ENCODE measurements around the gene RPTOR.
"Not testable (repeated sequence)": the region's sequence is repeated elsewhere in the genome, so short reads cannot be mapped to it uniquely, and the experiment has no call there.

Gene RPTOR

DNA sequence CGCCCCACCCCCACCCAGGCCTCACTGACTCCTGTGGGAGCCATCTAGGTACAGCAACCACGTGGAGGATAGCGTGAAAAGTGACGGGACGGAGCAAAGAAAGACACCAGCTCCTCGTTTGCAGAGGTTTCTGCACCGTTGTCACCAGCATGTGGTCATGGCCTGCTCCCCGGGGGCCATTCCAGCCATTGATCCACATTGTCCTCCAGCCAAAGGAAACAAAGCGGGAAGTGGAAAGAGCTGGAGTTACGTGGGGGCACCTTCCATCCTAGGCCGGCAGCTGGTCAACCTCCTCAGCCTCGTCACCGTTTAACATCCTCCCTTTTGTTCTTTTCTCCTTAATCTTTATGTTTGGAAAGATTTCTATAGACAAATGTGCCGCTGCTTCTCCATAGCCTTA lies 153.7 kb downstream of the RPTOR start:
- H3K4me1 ChIP-seq (ENCODE audit: insufficient read depth, low read length), result peaks cover 24% of the 10 kb centered on the region
- TF ChIP-seq EZH2 (IDR thresholded peaks at IDR 0.05; ENCODE audit: borderline replicate concordance, low read depth, low read length, severe bottlenecking) (no peak), CTCF (IDR thresholded peaks at IDR 0.05; ENCODE audit: borderline replicate concordance, extremely low read depth, low read length, poor library complexity, severe bottlenecking) (no peak)
- peaks cover 98% of the 10 kb centered on the region for H3K79me2 ChIP-seq (ENCODE audit: insufficient read depth, low read length)
- peaks cover 28% of the 10 kb centered on the region; the same call in 1 of the 2 replicates for H4K20me1 ChIP-seq (ENCODE audit: insufficient read depth, low read length)
- no peak overlapping the region for H3K4me3 ChIP-seq (ENCODE audit: low read depth in 1 of 2, low read length in 2 of 2)
- H3K4me2 ChIP-seq (ENCODE audit: insufficient read depth, low read length), result no peak overlapping the region
- H3K36me3 ChIP-seq (ENCODE audit: insufficient read depth, low read length), result no peaks in the 10 kb centered on the region
- DNase-seq, result no peak
- no peak overlapping the region for H3K9ac ChIP-seq (ENCODE audit: low read depth, low read length)
- H2AFZ ChIP-seq (ENCODE audit: low read depth, low read length), result no peak overlapping the region
- no peaks in the 10 kb centered on the region for H3K27me3 ChIP-seq (ENCODE audit: insufficient read depth, low read length, poor library complexity)
- H3K27ac ChIP-seq (ENCODE audit: low read length), result no peak overlapping the region
- no peak for ATAC-seq (ENCODE audit: insufficient read depth, low read depth)
- H3K9me3 ChIP-seq (ENCODE audit: insufficient read depth, low read length, severe bottlenecking), result no peaks in the 10 kb centered on the region

GRCh38 chr17:80699205-80699604 lies 154.6 kb downstream of the RPTOR start:
- not testable (repeated sequence) for H3K9ac ChIP-seq (ENCODE audit: low read depth, low read length); H3K36me3 ChIP-seq (ENCODE audit: insufficient read depth, low read length); DNase-seq; H3K27me3 ChIP-seq (ENCODE audit: insufficient read depth, low read length, poor library complexity); ATAC-seq (ENCODE audit: insufficient read depth, low read depth); H3K4me3 ChIP-seq (ENCODE audit: low read depth in 1 of 2, low read length in 2 of 2); H3K27ac ChIP-seq (ENCODE audit: low read length); H3K4me2 ChIP-seq (ENCODE audit: insufficient read depth, low read length); H3K9me3 ChIP-seq (ENCODE audit: insufficient read depth, low read length, severe bottlenecking); H2AFZ ChIP-seq (ENCODE audit: low read depth, low read length)
- Histone ChIP-seq H3K79me2 (ENCODE audit: insufficient read depth, low read length) (peaks cover 98% of the 10 kb centered on the region), H4K20me1 (ENCODE audit: insufficient read depth, low read length) (peaks cover 24% of the 10 kb centered on the region; the same call in 1 of the 2 replicates), H3K4me1 (ENCODE audit: insufficient read depth, low read length) (peaks cover 33% of the 10 kb centered on the region)

DNA sequence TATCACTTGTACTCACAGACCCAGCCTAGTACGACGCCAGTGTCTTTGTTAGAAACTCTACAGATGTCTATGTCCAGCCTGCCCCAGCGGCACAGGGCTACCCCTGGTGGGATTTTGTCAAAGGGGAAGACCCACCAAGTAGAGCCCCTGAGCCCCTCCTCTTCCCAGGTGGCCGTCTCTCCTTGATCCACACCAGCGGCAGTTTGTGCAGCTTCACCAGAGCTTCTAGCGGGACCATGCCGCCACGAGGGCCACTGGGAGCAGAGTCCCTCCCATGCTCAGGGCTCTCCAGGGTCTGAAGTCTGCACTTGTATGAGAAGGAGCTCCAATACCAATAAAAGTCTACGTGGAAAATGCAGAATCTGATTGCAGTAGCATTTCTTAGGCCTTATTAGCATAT lies 157.1 kb downstream of the RPTOR start:
- DNase-seq (peak; percentile 28), ATAC-seq (ENCODE audit: insufficient read depth, low read depth) (no peak)
- Histone ChIP-seq H4K20me1 (ENCODE audit: insufficient read depth, low read length) (peaks cover 8% of the 10 kb centered on the region; the same call in 1 of the 2 replicates), H3K27ac (ENCODE audit: low read length) (peak overlapping the region; percentile 78), H3K79me2 (ENCODE audit: insufficient read depth, low read length) (peaks cover 98% of the 10 kb centered on the region), H3K4me2 (ENCODE audit: insufficient read depth, low read length) (no peak overlapping the region), H3K4me1 (ENCODE audit: insufficient read depth, low read length) (peaks cover 41% of the 10 kb centered on the region), H3K36me3 (ENCODE audit: insufficient read depth, low read length) (no peaks in the 10 kb centered on the region), H3K27me3 (ENCODE audit: insufficient read depth, low read length, poor library complexity) (no peaks in the 10 kb centered on the region), H2AFZ (ENCODE audit: low read depth, low read length) (no peak overlapping the region), H3K9me3 (ENCODE audit: insufficient read depth, low read length, severe bottlenecking) (no peaks in the 10 kb centered on the region), H3K9ac (ENCODE audit: low read depth, low read length) (no peak overlapping the region), H3K4me3 (ENCODE audit: low read depth in 1 of 2, low read length in 2 of 2) (no peak overlapping the region)
- no peak for TF ChIP-seq CTCF (IDR thresholded peaks at IDR 0.05; ENCODE audit: borderline replicate concordance, extremely low read depth, low read length, poor library complexity, severe bottlenecking)
- TF ChIP-seq EZH2 (IDR thresholded peaks at IDR 0.05; ENCODE audit: borderline replicate concordance, low read depth, low read length, severe bottlenecking), result no peak

DNA sequence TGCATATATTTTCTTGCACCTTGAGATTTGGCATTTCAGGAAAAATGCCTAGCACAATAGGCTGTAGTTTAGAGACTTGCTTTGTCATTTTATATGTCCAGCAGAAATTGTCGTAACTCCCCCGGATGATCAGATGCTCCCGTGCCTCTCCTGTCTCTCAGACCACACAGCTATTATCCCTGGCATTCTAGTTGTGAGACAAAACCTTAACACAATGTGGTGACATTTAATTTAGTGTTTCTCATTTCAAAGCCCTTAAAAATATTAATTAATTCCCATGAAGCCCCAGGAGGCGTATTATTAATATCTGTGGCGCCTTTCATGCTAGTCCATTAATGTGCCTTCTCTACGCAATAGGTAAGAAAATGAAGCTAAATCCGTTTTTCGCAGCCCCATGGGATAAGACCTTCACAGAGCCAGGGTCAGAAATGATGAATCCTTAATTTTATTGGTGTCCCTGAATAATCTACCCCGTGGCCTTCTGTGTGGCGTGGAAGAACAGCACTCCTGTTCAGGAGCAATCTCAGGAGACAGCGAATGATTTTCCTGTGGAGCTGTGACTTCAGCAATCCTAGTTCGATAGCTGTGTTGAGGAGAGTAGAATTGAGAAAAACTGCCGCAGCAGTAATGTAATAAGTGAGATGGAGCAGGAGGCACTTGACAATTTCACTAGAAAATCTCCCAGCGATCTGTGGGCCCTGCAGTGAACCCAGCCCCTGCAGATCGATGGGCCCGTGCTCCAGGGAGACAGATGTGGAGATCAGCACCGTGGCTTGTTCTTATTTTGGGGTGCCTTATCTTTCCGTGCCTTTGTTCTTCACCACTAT lies 157.9 kb downstream of the RPTOR start:
- Histone ChIP-seq H3K4me1 (ENCODE audit: insufficient read depth, low read length) (peaks cover 41% of the 10 kb centered on the region), H3K9me3 (ENCODE audit: insufficient read depth, low read length, severe bottlenecking) (no peaks in the 10 kb centered on the region), H2AFZ (ENCODE audit: low read depth, low read length) (peak overlapping the region; percentile 10; the same call in 1 of the 2 replicates), H3K79me2 (ENCODE audit: insufficient read depth, low read length) (peaks cover 98% of the 10 kb centered on the region), H3K9ac (ENCODE audit: low read depth, low read length) (peak overlapping the region; percentile 30), H3K27me3 (ENCODE audit: insufficient read depth, low read length, poor library complexity) (no peaks in the 10 kb centered on the region), H3K4me3 (ENCODE audit: low read depth in 1 of 2, low read length in 2 of 2) (no peak overlapping the region), H3K27ac (ENCODE audit: low read length) (peak overlapping the region; percentile 78), H4K20me1 (ENCODE audit: insufficient read depth, low read length) (peaks cover 8% of the 10 kb centered on the region; the same call in 1 of the 2 replicates), H3K4me2 (ENCODE audit: insufficient read depth, low read length) (peak overlapping the region; percentile 44), H3K36me3 (ENCODE audit: insufficient read depth, low read length) (peaks cover 1% of the 10 kb centered on the region; the same call in 1 of the 2 replicates)
- TF ChIP-seq EZH2 (IDR thresholded peaks at IDR 0.05; ENCODE audit: borderline replicate concordance, low read depth, low read length, severe bottlenecking), result no peak
- no peak for TF ChIP-seq CTCF (IDR thresholded peaks at IDR 0.05; ENCODE audit: borderline replicate concordance, extremely low read depth, low read length, poor library complexity, severe bottlenecking)
- no peak for DNase-seq
- peak; percentile 35; the same call in 2 of the 3 replicates for ATAC-seq (ENCODE audit: insufficient read depth, low read depth)
